Spleen (tissue), 7 donors: ENCODE data around the gene SARNP.
A peak's percentile ranks its signal among the peaks of the same experiment; 100 is the strongest.

Experiments used
- POLR2A ChIP-seq, 3 donors: fragments of 450-650 bp; IDR thresholded peaks; one replicate each; pipeline ENCODE4 v1.5.1; 2017; ENCODE audit warnings: antibody characterized with exemption in 3 of 3, mild to moderate bottlenecking in 1 of 3
- POLR2AphosphoS5 ChIP-seq, 3 donors: sonication (generic); formaldehyde crosslinking; IDR thresholded peaks; one replicate each; pipeline ENCODE4 v1.5.1; 2017; ENCODE audit warnings: antibody characterized with exemption in 3 of 3
- TF ChIP-seq, protein P1 (sequence below), 11 experiments: fragments of 200-600 bp in 7 of 11; fragments of 450-650 bp in 4 of 11; sonication (generic) in 4 of 11; IDR thresholded peaks in 8 of 11; conservative IDR thresholded peaks in 3 of 11; 1 replicate in 7 of 11; 2 replicates in 4 of 11; pipeline versions ENCODE4 v1.4.0 to v1.8.0; 2016 to 2021; ENCODE audit warnings: antibody characterized with exemption in 11 of 11, inconsistent platforms in 4 of 11, mild to moderate bottlenecking in 1 of 11
- donor health status: DM: no; HTN: no; CAD: no; lungs with moderate emphysema.
- donor health status: DM: no; HTN: no; CAD: no.
- donor health status: DM: no; HTN: no; CAD: no.

- TF ChIP-seq, protein P1, sequence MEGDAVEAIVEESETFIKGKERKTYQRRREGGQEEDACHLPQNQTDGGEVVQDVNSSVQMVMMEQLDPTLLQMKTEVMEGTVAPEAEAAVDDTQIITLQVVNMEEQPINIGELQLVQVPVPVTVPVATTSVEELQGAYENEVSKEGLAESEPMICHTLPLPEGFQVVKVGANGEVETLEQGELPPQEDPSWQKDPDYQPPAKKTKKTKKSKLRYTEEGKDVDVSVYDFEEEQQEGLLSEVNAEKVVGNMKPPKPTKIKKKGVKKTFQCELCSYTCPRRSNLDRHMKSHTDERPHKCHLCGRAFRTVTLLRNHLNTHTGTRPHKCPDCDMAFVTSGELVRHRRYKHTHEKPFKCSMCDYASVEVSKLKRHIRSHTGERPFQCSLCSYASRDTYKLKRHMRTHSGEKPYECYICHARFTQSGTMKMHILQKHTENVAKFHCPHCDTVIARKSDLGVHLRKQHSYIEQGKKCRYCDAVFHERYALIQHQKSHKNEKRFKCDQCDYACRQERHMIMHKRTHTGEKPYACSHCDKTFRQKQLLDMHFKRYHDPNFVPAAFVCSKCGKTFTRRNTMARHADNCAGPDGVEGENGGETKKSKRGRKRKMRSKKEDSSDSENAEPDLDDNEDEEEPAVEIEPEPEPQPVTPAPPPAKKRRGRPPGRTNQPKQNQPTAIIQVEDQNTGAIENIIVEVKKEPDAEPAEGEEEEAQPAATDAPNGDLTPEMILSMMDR (IDR thresholded peaks at IDR 0.05 in 8 of 11, conservative IDR thresholded peaks at IDR 0.05 in 3 of 11): no peak
- TF ChIP-seq POLR2A (IDR thresholded peaks at IDR 0.05): no peak
- TF ChIP-seq POLR2AphosphoS5 (IDR thresholded peaks at IDR 0.05): peak; percentile 16 to 74 (median 52)
Measured at GRCh38 chr12:55743406-55744339, 73.9 kb downstream of the SARNP start.
